MM.1S (cell line): ENCODE results near the gene SPTBN1.
"Not testable (repeated sequence)": the region's sequence is repeated elsewhere in the genome, so short reads cannot be mapped to it uniquely, and the experiment has no call there.

ENCODE experiments used
- DNase-seq: peaks from one replicate; pipeline ENCODE4 v3.0.0-alpha.2; 2015
- H2AFZ ChIP-seq: fragments of 300-600 bp; sonication (generic); 2 replicates; pipeline ENCODE4 v1.6.0; 2016; ENCODE audit warnings: antibody characterized with exemption, low read length
- H3F3A ChIP-seq: fragments of 300-600 bp; sonication (generic); 2 replicates; pipeline ENCODE4 v1.6.1; 2016; ENCODE audit warnings: mild to moderate bottlenecking, antibody characterized with exemption, low read length, moderate library complexity, mixed read lengths; ENCODE audit not compliant: insufficient read depth
- H3K27ac ChIP-seq: fragments of 300-600 bp; sonication (generic); 2 replicates; pipeline ENCODE4 v1.5.1; 2016; ENCODE audit warnings: mild to moderate bottlenecking, low read length
- H3K27me3 ChIP-seq: fragments of 300-600 bp; sonication (generic); replicated peaks from 2 replicates; pipeline ENCODE4 v1.6.0; 2016; ENCODE audit warnings: low read length; ENCODE audit not compliant: insufficient read depth
- H3K36me3 ChIP-seq: fragments of 300-600 bp; sonication (generic); replicated peaks from 2 replicates; pipeline ENCODE4 v1.6.1; 2016; ENCODE audit warnings: mild to moderate bottlenecking, low read length, mixed read lengths; ENCODE audit not compliant: insufficient read depth
- H3K4me1 ChIP-seq: fragments of 300-600 bp; sonication (generic); 2 replicates; pipeline ENCODE4 v1.6.1; 2016; ENCODE audit warnings: low read length, mixed read lengths
- H3K4me2 ChIP-seq: fragments of 300-600 bp; sonication (generic); 2 replicates; pipeline ENCODE4 v1.6.0; 2016; ENCODE audit warnings: low read depth, low read length
- H3K4me3 ChIP-seq: fragments of 300-600 bp; sonication (generic); 2 replicates; pipeline ENCODE4 v1.5.1; 2016; ENCODE audit warnings: low read length, mixed read lengths
- H3K79me2 ChIP-seq: fragments of 300-600 bp; sonication (generic); 2 replicates; pipeline ENCODE4 v1.6.1; 2016; ENCODE audit warnings: mixed run types, low read length, mixed read lengths
- H3K9ac ChIP-seq: fragments of 300-600 bp; sonication (generic); 2 replicates; pipeline ENCODE4 v1.6.1; 2016; ENCODE audit warnings: low read length, mixed read lengths
- H3K9me2 ChIP-seq: fragments of 300-600 bp; sonication (generic); replicated peaks from 2 replicates; pipeline ENCODE4 v1.6.1; 2016; ENCODE audit warnings: mild to moderate bottlenecking, low read length, mixed read lengths; ENCODE audit not compliant: insufficient read depth
- H3K9me3 ChIP-seq: fragments of 300-600 bp; sonication (generic); replicated peaks from 2 replicates; pipeline ENCODE4 v1.6.1; 2016; ENCODE audit warnings: mild to moderate bottlenecking, low read length, mixed read lengths; ENCODE audit not compliant: insufficient read depth
- H4K20me1 ChIP-seq: fragments of 300-600 bp; sonication (generic); 2 replicates; pipeline ENCODE4 v1.6.1; 2016; ENCODE audit warnings: mild to moderate bottlenecking, low read length, moderate library complexity, mixed read lengths; ENCODE audit not compliant: insufficient read depth
- CTCF ChIP-seq: fragments of 300-600 bp; sonication (generic); IDR thresholded peaks from 2 replicates; pipeline ENCODE4 v1.5.1; 2016; ENCODE audit warnings: antibody characterized with exemption, low read length, mixed read lengths
- EZH2 ChIP-seq: fragments of 300-600 bp; sonication (generic); optimal IDR thresholded peaks from 2 replicates; pipeline ENCODE3; 2017; ENCODE audit warnings: low read depth, mild to moderate bottlenecking, antibody characterized with exemption, low read length, mixed read lengths
- EZH2phosphoT487 ChIP-seq: fragments of 300-600 bp; sonication (generic); IDR thresholded peaks from 2 replicates; pipeline ENCODE4 v1.6.1; 2018; ENCODE audit warnings: antibody characterized with exemption, low read length

SPTBN1 gene

GRCh38 chr2:54513363-54513715, 57.2 kb downstream of the SPTBN1 start:
- no peak overlapping the region for H3K4me2 ChIP-seq
- H3K27me3 ChIP-seq: no peaks in the 10 kb centered on the region
- no peak overlapping the region for H3K27ac ChIP-seq
- H3K9me3 ChIP-seq: no peaks in the 10 kb centered on the region
- no peaks in the 10 kb centered on the region for H3K79me2 ChIP-seq
- no peak overlapping the region for H3K9ac ChIP-seq
- H3K9me2 ChIP-seq: no peaks in the 10 kb centered on the region
- H2AFZ ChIP-seq: no peak overlapping the region
- no peaks in the 10 kb centered on the region for H3K4me1 ChIP-seq
- no peak for TF ChIP-seq EZH2phosphoT487
- TF ChIP-seq EZH2: no peak
- TF ChIP-seq CTCF: no peak
- no peaks in the 10 kb centered on the region for H3K36me3 ChIP-seq
- H3F3A ChIP-seq: no peaks in the 10 kb centered on the region
- no peak for DNase-seq
- no peak overlapping the region for H3K4me3 ChIP-seq
- no peaks in the 10 kb centered on the region for H4K20me1 ChIP-seq

- Histone ChIP-seq H4K20me1 (no peaks in the 10 kb centered on the region), H3K9ac (no peak overlapping the region), H3K9me3 (no peaks in the 10 kb centered on the region), H3K4me1 (no peaks in the 10 kb centered on the region), H3F3A (no peaks in the 10 kb centered on the region), H3K27me3 (no peaks in the 10 kb centered on the region), H3K27ac (no peak overlapping the region), H2AFZ (no peak overlapping the region), H3K79me2 (no peaks in the 10 kb centered on the region), H3K9me2 (no peaks in the 10 kb centered on the region), H3K4me3 (no peak overlapping the region), H3K36me3 (no peaks in the 10 kb centered on the region), H3K4me2 (no peak overlapping the region)
- TF ChIP-seq EZH2phosphoT487 (no peak), EZH2 (no peak), CTCF (no peak)
- no peak for DNase-seq
Measured at GRCh38 chr2:54514822-54515569, 58.9 kb downstream of the SPTBN1 start.

GRCh38 chr2:54516842-54517241, 60.7 kb downstream of the SPTBN1 start:
- H3K4me2 ChIP-seq: no peak overlapping the region
- no peaks in the 10 kb centered on the region for H3K9me2 ChIP-seq
- no peaks in the 10 kb centered on the region for H3F3A ChIP-seq
- H3K27ac ChIP-seq: no peak overlapping the region
- H2AFZ ChIP-seq: no peak overlapping the region
- no peaks in the 10 kb centered on the region for H3K79me2 ChIP-seq
- no peaks in the 10 kb centered on the region for H4K20me1 ChIP-seq
- H3K27me3 ChIP-seq: no peaks in the 10 kb centered on the region
- H3K4me1 ChIP-seq: no peaks in the 10 kb centered on the region
- H3K9ac ChIP-seq: no peak overlapping the region
- TF ChIP-seq EZH2phosphoT487: no peak
- H3K9me3 ChIP-seq: no peaks in the 10 kb centered on the region
- DNase-seq: no peak
- no peak overlapping the region for H3K4me3 ChIP-seq
- H3K36me3 ChIP-seq: no peaks in the 10 kb centered on the region

GRCh38 chr2:54518016-54518415, 61.9 kb downstream of the SPTBN1 start:
- H3K27me3 ChIP-seq, H3K4me2 ChIP-seq, H2AFZ ChIP-seq, H3K9me2 ChIP-seq, H3K4me3 ChIP-seq, H3K9ac ChIP-seq, H3K27ac ChIP-seq, H3K9me3 ChIP-seq, H3K4me1 ChIP-seq, H3F3A ChIP-seq, DNase-seq, H4K20me1 ChIP-seq, H3K36me3 ChIP-seq, H3K79me2 ChIP-seq: not testable (repeated sequence)
